Spleen (tissue), 11 donors: Measurements from ENCODE around the gene APLP1. TPM values are rescaled to one million over a fixed set of nuclear protein-coding genes. Genes with fewer than 3 reads are reported as not detected.

Experiments
- DNase-seq: peaks from one replicate; pipeline ENCODE4 v3.0.0-alpha.2; 2020
- H3K27ac ChIP-seq, 8 donors: fragments of 200-600 bp; sonication (generic) in 7 of 8; 1 replicate in 4 of 8; 2 replicates in 4 of 8; pipeline versions ENCODE4 v1.5.0 to v1.8.0; 2016 to 2021; ENCODE audit warnings: inconsistent platforms in 4 of 8, mild to moderate bottlenecking in 4 of 8, moderate library complexity in 1 of 8
- H3K27me3 ChIP-seq, 7 donors: fragments of 200-600 bp; sonication (generic) in 6 of 7; replicated peaks in 1 of 7; 1 replicate in 4 of 7; 2 replicates in 3 of 7; pipeline versions ENCODE4 v1.5.0 to v1.8.0; 2016 to 2021; ENCODE audit warnings: inconsistent platforms in 3 of 7, mild to moderate bottlenecking in 1 of 7
- H3K36me3 ChIP-seq, 6 donors: fragments of 200-600 bp; sonication (generic) in 5 of 6; 1 replicate in 4 of 6; 2 replicates in 2 of 6; pipeline versions ENCODE4 v1.5.0 to v1.8.0; 2016 to 2021; ENCODE audit warnings: inconsistent platforms in 2 of 6
- H3K4me1 ChIP-seq, 6 donors: fragments of 200-600 bp; sonication (generic) in 5 of 6; 1 replicate in 3 of 6; 2 replicates in 3 of 6; pipeline versions ENCODE4 v1.5.0 to v1.8.0; 2016 to 2021; ENCODE audit warnings: inconsistent platforms in 3 of 6
- H3K4me3 ChIP-seq, 8 donors: fragments of 200-600 bp; sonication (generic) in 7 of 8; 1 replicate in 4 of 8; 2 replicates in 4 of 8; pipeline versions ENCODE4 v1.5.0 to v1.8.0; 2016 to 2021; ENCODE audit warnings: inconsistent platforms in 4 of 8, mild to moderate bottlenecking in 4 of 8, moderate library complexity in 2 of 8
- H3K9me3 ChIP-seq, 8 donors: fragments of 200-600 bp; sonication (generic) in 7 of 8; 1 replicate in 4 of 8; 2 replicates in 4 of 8; pipeline versions ENCODE4 v1.5.0 to v1.8.0; 2016 to 2021; ENCODE audit warnings: inconsistent platforms in 4 of 8
- POLR2A ChIP-seq, 3 donors: fragments of 450-650 bp; IDR thresholded peaks; one replicate each; pipeline ENCODE4 v1.5.1; 2017; ENCODE audit warnings: antibody characterized with exemption in 3 of 3, mild to moderate bottlenecking in 1 of 3
- POLR2AphosphoS5 ChIP-seq, 3 donors: sonication (generic); formaldehyde crosslinking; IDR thresholded peaks; one replicate each; pipeline ENCODE4 v1.5.1; 2017; ENCODE audit warnings: antibody characterized with exemption in 3 of 3
- WGBS, 5 donors: extraction: QIAGEN DNeasy Blood & Tissue Kit in 3 of 5; methylation state at CpG; one replicate each; pipeline versions ENCODE4 v1.1.5 to v1.1.7; 2013 to 2018; 5-methylcytosine and 5-hydroxymethylcytosine counted together
- intact Hi-C: fragments of 100-400 bp; cut with DNase I; formaldehyde crosslinking; loops from one replicate; pipeline ENCODE4 v1.15.0; 2023; ENCODE audit warnings: low total_unique reads
- polyA plus RNA-seq, 3 donors: library from polyadenylated mRNA; stranded (reverse); fragments of 200-250 nt; gene quantifications; one replicate each; pipeline ENCODE4 v1.2.1, GENCODE V29; 2013
- total RNA-seq, 7 donors: library from RNA; depleted of rRNA in 3 of 7; stranded (reverse); fragments of >200 nt in 3 of 7; fragmentation: NEBNext Ultra II Directional in 4 of 7; extraction: Animal tissue kit (Norgen Biotek cat#: 25700) in 4 of 7; gene quantifications; one replicate each; pipeline versions ENCODE4 v1.1.0 to v1.2.1, GENCODE V29; 2016 to 2021
- TF ChIP-seq, protein P1 (sequence below), 11 experiments: fragments of 200-600 bp in 7 of 11; fragments of 450-650 bp in 4 of 11; sonication (generic) in 4 of 11; IDR thresholded peaks in 8 of 11; conservative IDR thresholded peaks in 3 of 11; 1 replicate in 7 of 11; 2 replicates in 4 of 11; pipeline versions ENCODE4 v1.4.0 to v1.8.0; 2016 to 2021; ENCODE audit warnings: antibody characterized with exemption in 11 of 11, inconsistent platforms in 4 of 11, mild to moderate bottlenecking in 1 of 11
- donor health status: healthy with polysubstance abuse.
- donor health status: DM: no; HTN: no; CAD: no; lungs with moderate emphysema.
- donor health status: DM: no; HTN: no; CAD: no.
- donor health status: Bipolar disorder and iron deficiency.
- donor health status: healthy.
- donor health status: DM: no; HTN: no; CAD: no.
- donor health status: DM: yes; HTN: yes; CAD: no.

The APLP1 gene
- total and polyA plus RNA-seq, 10 donors: 0.57 to 3.6 (median 1.2) TPM; not detected in 2

GRCh38 chr19:35856546-35857149 is 11.7 kb upstream of the APLP1 start, which contains the start of gene KIRREL2:
TSS of gene KIRREL2 (plus strand) at chr19:35856911. CDS start at chr19:35857120, 209 bp downstream.
- Histone ChIP-seq H3K9me3 (no peaks in the 10 kb centered on the region), H3K4me3 (peak within 1 kb of the TSS; percentile 36 to 72 (median 48)), H3K4me1 (peaks cover 5 to 24% (median 15%) of the 10 kb centered on the region in 6 donors), H3K27me3 (peaks cover 0 to 99% (median 65%) of the 10 kb centered on the region in 7 donors), H3K36me3 (no peaks in the 10 kb centered on the region), H3K27ac (no peak within 1 kb of the TSS)
- TF ChIP-seq POLR2A (IDR thresholded peaks at IDR 0.05): no peak
- no peak for TF ChIP-seq POLR2AphosphoS5 (IDR thresholded peaks at IDR 0.05)
- intact Hi-C loops: no loop called here
- 1 to 2% (median 1%) methylated on average over 23 to 42 of the region's 42 CpGs for WGBS, 5 donors
- peak; percentile 77 for DNase-seq

GRCh38 chr19:35858311-35858710 is 10.1 kb upstream of the APLP1 start:
- H3K4me3 ChIP-seq: no peak overlapping the region
- peaks cover 5 to 24% (median 15%) of the 10 kb centered on the region in 6 donors for H3K4me1 ChIP-seq
- no peak overlapping the region for H3K27ac ChIP-seq
- no peaks in the 10 kb centered on the region for H3K9me3 ChIP-seq
- TF ChIP-seq POLR2A (IDR thresholded peaks at IDR 0.05) (no peak), POLR2AphosphoS5 (IDR thresholded peaks at IDR 0.05) (no peak)
- TF ChIP-seq, protein P1, sequence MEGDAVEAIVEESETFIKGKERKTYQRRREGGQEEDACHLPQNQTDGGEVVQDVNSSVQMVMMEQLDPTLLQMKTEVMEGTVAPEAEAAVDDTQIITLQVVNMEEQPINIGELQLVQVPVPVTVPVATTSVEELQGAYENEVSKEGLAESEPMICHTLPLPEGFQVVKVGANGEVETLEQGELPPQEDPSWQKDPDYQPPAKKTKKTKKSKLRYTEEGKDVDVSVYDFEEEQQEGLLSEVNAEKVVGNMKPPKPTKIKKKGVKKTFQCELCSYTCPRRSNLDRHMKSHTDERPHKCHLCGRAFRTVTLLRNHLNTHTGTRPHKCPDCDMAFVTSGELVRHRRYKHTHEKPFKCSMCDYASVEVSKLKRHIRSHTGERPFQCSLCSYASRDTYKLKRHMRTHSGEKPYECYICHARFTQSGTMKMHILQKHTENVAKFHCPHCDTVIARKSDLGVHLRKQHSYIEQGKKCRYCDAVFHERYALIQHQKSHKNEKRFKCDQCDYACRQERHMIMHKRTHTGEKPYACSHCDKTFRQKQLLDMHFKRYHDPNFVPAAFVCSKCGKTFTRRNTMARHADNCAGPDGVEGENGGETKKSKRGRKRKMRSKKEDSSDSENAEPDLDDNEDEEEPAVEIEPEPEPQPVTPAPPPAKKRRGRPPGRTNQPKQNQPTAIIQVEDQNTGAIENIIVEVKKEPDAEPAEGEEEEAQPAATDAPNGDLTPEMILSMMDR (IDR thresholded peaks at IDR 0.05 in 8 of 11, conservative IDR thresholded peaks at IDR 0.05 in 3 of 11): no peak
- DNase-seq: no peak
- H3K36me3 ChIP-seq: no peaks in the 10 kb centered on the region
- intact Hi-C loops: no loop called here
- peaks cover 0 to 100% (median 71%) of the 10 kb centered on the region in 7 donors for H3K27me3 ChIP-seq
- WGBS, 5 donors: 74 to 89% (median 83%) methylated on average over 3 to 6 of the region's 6 CpGs; no CpG with 5 or more reads in 1 of the 5 donors

DNA sequence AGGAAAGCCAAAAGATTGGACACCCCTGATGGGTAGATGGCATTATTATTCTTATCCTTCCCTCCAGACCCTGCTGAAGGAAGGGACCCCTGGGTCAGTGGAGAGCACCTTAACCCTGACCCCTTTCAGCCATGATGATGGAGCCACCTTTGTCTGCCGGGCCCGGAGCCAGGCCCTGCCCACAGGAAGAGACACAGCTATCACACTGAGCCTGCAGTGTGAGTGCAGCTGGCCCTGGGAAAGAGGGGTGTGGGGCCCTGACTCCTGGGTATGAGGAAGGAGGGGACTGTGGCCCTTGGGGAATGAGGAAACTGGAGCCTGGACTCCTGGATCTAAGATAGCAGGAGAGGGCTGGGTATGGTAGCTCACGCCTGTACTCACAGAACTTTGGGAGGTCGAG is 9.0 kb upstream of the APLP1 start:
- Histone ChIP-seq H3K4me1 (peaks cover 5 to 24% (median 15%) of the 10 kb centered on the region in 6 donors), H3K4me3 (no peak overlapping the region), H3K9me3 (no peaks in the 10 kb centered on the region), H3K36me3 (no peaks in the 10 kb centered on the region), H3K27ac (no peak overlapping the region), H3K27me3 (peaks cover 0 to 100% (median 64%) of the 10 kb centered on the region in 7 donors)
- intact Hi-C loops: no loop called here
- TF ChIP-seq POLR2AphosphoS5 (IDR thresholded peaks at IDR 0.05) (no peak), POLR2A (IDR thresholded peaks at IDR 0.05) (no peak)
- TF ChIP-seq, protein P1 (IDR thresholded peaks at IDR 0.05 in 8 of 11, conservative IDR thresholded peaks at IDR 0.05 in 3 of 11): no peak
- no peak for DNase-seq
- 64 to 83% (median 68%) methylated on average over 4 of the region's 4 CpGs for WGBS, 5 donors

DNA sequence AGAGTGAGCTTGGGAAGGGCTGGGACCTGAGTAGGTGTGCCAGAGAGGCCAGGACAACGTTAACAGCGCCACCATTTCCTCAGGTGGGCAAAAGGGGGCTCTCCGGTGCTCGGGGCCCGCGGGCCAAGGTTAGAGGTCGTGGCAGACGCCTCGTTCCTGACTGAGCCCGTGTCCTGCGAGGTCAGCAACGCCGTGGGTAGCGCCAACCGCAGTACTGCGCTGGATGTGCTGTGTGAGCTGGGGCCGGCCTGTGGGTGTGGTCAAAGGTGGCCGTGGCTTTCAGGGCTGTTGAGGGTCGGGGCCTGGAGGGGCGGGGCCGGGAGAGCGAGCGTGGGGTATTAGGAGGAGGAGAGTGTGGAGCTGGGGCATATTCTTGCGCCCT is 7.9 kb upstream of the APLP1 start:
- Histone ChIP-seq H3K9me3 (no peaks in the 10 kb centered on the region), H3K27me3 (peaks cover 0 to 97% (median 54%) of the 10 kb centered on the region in 7 donors), H3K36me3 (no peaks in the 10 kb centered on the region), H3K4me3 (no peak overlapping the region), H3K27ac (no peak overlapping the region), H3K4me1 (peaks cover 5 to 24% (median 15%) of the 10 kb centered on the region in 6 donors)
- no peak for DNase-seq
- TF ChIP-seq POLR2AphosphoS5 (IDR thresholded peaks at IDR 0.05) (no peak), POLR2A (IDR thresholded peaks at IDR 0.05) (no peak)
- TF ChIP-seq, protein P1 (IDR thresholded peaks at IDR 0.05 in 8 of 11, conservative IDR thresholded peaks at IDR 0.05 in 3 of 11): no peak
- 11 to 17% (median 13%) methylated on average over 8 to 24 of the region's 24 CpGs for WGBS, 5 donors
- intact Hi-C loops: no loop called here
